GM19324 (cell line): ENCODE measurements around the gene EFCAB5.
A peak's percentile ranks its signal among the peaks of the same experiment; 100 is the strongest.
"Not testable (repeated sequence)": the region's sequence is repeated elsewhere in the genome, so short reads cannot be mapped to it uniquely, and the experiment has no call there.

ENCODE experiments used
- ATAC-seq: cut with Tn5 transposase; IDR thresholded peaks from one replicate; pipeline ENCODE4 v1.9.1; 2021; ENCODE audit warnings: mild to moderate bottlenecking, moderate library complexity; ENCODE audit not compliant: unreplicated experiment, low FRiP score

The EFCAB5 gene

DNA sequence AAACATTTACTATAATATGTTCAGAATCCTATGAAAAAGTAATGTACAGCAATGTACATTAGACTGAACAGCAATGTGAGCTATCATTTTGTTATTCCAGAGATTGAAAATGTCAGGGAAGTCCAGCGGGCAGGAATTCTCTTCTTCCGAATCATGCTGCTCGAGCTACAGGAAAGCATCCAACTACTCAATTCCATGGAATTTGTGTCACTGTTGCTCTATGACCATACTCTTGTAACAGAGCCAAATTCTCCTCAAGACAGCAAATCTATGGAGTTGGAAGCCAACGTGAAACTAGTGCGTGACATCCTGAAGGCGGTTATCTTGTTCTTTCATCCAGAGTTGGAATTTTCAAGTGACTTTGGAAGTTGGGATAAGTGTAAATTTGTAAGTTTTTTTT is 150.3 kb downstream of the EFCAB5 start:
- ATAC-seq: no peak

DNA sequence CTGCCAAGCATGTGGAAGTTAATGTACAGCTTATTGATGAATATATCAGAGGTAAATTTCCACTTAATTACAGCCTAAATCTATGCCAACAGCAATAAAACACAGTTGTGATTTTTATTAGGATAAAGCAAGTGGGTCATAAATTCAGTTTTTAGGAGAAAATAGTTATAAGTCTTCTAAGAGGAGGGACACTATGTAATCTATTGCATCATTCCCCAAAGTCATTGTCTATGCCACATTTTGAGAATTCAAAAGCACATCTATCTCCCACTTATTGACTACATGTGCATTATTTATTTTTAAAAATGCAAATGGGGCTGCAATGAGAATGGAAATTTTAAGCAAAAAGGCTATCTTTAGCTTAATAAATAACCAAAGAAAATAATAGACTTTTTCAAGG is 151.5 kb downstream of the EFCAB5 start:
- ATAC-seq: no peak

DNA sequence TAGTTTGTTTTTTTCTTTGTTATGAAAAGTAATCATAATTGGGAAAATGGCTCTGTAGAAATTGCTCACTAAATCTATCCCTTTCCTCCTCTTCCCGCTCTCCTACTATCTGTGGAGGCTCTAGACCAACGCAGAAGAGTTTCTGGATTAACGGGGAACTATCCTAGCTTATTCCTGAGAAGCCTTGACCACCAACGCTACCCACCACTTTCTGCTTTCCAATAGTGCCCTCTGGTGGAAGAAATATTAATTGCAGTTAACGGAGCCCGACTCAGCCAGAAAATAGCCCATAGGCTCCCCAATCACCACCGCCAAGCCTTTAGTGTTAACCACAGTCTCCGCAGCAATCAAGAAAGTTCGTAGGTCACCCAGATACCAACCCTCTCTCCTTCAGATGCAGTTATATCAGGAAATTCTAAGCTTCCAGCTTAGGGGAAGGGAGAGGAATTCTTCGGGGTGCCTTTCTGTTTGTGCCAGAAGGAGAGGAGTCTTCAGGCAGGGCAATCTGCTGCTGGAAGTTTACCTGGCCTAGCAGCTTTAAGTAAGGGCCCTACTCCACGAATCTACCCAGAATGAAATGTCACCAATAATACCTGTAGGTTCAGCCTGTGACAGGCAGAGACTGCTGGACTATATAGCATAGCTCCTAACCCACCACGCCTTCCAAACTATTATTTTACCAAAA is 152.2 kb downstream of the EFCAB5 start:
- no peak for ATAC-seq

DNA sequence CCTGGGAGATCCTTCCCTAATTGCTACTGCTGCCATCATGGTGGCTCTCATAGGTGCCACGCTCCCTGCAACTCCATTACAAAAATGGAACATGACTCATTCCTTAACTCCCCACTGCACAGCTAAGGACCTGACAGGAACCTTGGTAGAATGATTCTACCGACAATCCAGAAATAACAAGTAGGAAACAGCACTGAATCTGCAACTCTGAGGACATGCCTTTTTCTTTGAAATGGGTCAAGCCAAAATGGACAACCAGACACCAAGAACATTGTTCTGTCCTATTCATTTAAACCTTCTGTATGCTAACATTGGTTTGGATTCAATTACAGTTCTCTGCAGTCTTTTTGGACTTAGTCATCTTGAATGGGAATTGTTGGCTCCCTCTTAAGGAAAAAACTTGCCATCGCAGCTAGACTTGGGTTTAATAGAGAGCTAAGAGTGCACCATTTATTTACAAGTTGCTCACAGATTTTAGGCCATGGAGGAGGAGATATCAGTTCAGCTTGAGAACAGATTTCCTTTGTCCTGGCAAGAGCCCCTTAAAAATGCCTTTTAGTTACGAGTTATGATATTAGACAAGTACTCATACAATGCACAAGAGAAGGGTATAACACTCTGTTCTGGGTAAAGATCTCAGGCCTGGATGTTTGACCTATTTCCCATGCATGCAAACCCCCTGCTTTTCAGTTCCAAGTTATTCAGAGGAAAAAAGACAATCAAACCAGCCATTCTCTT is 154.2 kb downstream of the EFCAB5 start:
- ATAC-seq: no peak

DNA sequence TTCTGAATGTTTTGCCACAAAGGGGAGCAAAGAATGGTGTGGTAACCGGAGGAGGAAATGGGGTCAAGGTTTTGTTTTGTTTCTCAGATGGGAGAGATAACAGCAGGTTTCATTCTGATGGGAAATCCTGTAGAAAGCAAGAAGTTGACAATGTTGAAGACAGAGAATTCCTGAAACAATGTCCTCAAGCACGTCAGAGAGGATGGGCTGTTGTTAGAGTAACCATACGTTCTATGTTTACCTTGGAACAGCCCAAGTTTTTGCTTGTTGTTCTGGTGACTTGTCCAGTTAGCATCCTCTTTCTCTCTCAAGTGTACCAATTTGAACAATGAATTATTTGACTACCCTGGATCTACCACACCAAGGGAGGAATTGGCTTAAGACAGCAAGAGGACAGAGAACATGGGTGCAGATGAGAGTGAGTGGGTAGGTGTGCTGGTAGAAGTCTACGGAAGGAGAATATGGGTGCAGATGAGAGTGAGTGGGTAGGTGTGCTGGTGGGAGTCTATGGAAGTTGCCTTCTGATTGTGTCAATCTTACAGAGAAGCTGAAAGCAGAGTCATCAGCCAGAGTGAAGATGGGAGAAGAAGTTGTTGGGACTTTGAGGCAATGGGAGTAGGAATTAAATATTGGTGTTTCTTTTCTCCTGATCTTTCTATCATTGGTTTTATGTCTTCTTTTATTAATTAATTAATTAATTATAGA is 160.4 kb downstream of the EFCAB5 start:
- no peak for ATAC-seq

DNA sequence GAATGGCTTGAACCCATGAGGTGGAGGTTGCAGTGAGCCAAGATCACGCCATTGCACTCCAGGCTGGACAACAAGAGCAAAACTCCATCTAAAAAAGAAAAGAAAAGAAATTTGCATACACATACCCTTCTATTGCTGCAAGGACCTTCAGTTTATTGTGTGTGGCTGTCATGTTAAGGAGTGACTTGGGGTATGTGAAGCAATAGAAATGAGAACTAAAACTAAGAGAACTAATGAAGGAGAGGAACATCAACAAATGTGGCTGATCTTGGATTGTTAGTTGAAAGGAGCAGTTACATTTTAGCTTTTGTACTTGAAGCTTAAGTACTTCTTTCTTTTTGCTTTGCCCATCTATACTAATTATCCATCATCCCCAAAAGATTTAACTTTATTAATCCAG is 162.5 kb downstream of the EFCAB5 start:
- ATAC-seq: no peak

DNA sequence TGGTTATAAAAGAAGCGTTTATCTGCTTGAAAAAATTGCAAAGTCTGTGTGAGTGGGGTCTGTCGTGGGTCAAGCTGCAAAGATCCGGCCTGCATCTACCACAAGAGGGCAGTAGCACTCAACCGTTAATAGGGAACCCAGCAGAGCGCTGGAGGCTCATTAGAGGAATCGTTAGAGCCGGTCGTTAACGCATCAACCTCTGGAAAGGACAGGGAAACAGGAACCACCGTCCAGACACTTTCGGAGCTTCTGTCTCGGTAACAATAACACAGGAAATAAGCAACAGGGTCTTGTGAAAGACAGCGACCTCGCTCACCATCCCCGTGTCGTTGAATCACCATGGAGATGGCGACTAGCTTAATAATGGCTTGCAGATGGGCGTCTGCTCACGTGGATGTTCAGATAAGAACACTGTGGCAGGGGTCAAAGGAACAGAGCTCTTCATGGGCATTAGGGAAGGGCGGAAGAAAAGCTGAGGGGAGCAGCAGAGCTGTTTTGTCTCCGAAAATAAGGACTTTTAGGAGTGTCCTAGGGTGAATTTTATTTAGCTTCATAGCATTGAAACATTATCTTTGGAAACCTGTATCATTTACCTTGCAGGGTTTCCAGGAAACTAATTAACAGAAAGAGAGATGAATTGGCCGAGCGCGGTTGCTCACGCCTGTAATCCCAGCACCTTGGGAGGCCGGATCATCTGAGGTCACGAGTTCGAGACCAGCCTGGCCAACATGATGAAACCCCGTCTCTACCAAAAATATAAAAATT is 163.3 kb downstream of the EFCAB5 start:
- peak; percentile 73 for ATAC-seq

DNA sequence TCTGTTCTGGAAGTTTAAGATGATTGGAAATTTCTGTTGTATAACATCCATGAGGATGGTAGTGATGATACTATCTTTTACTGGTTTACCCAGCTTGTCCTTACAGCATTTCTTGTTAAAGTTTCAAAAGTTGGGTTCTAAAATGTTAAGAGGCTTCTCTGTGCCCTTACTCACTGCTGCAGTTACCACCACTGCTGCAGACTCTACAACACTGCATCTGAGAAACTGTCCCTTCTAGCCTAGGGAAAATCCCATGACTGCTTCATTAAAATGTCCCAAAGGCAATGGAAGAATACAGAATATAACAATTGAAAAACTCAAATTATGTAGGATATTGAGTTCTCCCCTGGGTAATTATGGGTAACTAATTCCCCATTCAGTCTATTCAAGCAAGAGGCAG is 171.4 kb downstream of the EFCAB5 start:
- ATAC-seq: no peak

DNA sequence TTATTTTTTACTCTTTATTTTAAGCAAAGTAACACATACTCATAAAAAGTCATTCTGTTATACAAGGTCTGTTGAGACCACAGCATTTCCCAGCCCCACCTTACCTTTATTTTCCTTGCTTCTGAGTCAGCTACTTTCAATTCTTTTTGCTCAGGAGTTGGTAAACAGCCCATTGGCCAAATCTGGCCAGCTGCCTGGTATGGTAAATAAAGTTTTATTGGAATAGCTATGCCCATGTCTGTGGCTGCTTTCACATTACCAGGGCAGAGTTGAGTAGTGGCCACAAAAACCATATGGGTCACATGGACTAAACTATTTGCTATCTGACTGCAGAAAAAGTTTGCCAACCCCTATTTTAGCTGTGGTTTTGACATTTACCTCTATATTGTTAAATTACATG is 171.8 kb downstream of the EFCAB5 start:
- no peak for ATAC-seq

DNA sequence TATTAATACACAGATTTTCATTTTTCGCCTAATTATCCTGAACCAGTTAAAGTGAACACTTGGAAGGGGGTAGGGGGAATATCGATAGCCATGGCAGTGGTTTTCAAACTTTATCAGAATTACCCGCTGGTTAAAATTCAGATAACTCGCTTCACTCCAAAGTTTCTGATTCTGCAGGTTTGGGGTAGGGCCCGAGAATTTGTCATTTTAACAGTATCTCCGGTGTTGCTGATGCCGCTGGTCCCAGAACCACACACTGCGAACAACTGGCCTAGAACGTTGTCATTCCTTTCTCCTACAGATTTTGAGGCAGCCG is 174.9 kb downstream of the EFCAB5 start:
- no peak for ATAC-seq

DNA sequence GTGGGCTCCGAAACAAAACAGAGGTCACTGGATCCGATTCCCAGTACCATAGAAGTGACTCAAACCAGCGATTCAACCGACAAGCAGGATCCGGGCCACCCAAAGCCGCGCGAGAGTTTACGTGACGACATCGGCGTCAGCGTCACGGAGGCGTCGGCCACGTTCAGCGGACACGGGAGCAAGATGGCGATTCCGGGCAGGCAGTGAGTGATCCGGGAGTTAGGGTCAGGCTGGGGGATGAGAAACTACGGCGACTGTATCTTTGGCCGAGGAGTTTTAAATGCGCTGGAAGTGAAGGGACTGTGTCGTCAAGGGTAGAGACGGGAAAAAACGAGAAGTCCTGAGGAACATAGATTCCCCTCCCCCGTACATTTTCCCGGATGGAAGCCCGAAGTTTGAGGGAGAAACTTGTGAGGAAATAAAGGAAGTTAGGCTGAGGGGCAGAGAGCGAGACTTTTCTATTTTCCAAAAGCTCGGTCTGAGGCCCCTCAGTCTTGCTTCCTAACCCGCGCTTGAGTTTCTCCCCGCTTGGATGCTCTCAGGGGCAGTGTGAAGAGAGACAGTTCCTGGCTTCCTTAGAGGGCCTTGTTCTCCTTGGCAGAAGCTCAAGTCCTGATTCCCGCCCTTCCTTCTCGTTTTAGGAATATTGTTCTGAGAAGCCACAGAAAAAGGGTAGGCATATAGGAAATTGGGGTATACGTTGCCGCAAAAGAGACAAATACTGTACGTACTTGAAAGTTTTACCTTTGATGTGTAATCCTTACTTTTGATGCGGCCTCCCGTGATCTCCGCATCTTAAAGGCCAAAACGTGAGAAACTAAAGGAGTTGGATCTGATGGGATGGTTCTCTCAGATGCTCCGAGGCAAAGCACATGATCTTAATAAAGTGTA is 175.5 kb downstream of the EFCAB5 start, which contains the start of gene NSRP1:
TSS of gene NSRP1 (plus strand) at position 156 of the 891 bp plus-strand sequence. CDS start at position 184, 28 bp downstream.
- ATAC-seq: peak; percentile 80

DNA sequence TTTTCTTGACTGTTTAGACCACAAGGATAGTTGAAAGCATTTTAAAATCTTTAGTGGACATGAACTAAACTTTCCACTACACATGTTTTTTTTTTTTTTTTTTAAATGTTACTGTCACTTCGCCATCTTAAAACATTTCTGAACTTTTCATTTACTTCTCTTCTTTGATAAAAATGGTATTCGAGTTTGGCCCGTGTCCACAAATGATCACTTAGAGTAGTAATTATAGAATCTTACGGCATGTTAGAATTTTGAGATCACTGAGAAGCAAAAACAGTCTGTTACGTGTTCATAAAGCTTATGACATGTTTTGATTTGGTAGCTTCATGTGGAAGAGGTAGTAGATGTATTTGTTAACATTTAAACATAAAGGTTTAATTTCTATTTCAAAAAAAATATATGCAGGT is 176.2 kb downstream of the EFCAB5 start:
- no peak for ATAC-seq

DNA sequence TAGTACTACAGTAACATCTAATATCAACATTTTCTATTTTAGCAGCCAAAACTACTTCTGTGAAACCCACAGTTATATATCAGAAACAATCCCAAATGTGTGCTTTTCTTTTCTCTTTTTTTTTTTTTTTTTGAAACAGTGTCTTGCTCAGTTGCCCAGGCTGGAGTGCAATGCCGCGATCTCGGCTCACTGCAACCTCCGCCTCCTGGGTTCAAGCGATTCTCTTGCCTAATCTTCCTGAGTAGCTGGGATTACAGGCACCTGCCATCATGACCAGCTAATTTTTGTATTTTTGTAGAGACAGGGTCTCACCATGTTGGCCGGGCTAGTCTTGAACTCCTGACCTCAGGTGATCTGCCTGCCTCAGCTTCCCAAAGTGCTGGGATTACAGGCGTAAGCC is 177.2 kb downstream of the EFCAB5 start:
- ATAC-seq: not testable (repeated sequence)

DNA sequence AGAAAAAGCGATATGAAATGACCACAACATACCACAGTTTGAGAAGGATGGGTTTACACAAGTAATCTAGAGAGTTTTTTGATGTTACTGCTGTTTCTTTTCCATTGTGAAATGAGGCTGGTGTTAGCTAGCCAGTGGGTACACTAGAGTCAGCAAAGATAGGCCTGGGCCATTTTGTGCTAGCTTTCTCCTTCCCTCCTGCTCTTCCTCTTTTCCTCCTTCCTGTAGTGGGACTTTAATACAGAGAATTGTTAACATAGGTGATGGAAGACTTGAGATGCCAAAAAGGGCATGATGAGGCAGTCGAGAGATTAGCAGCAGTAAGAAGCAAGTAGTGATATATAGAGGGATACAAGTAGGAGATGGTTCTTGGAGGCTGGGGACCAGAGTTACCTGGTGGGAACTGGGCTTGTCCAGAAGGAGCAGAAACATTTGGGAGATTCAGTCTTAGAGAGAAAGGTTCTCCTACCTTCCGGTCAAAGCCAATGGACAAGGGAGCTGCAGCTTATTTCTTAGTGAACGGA is 182.9 kb downstream of the EFCAB5 start:
- ATAC-seq: no peak

DNA sequence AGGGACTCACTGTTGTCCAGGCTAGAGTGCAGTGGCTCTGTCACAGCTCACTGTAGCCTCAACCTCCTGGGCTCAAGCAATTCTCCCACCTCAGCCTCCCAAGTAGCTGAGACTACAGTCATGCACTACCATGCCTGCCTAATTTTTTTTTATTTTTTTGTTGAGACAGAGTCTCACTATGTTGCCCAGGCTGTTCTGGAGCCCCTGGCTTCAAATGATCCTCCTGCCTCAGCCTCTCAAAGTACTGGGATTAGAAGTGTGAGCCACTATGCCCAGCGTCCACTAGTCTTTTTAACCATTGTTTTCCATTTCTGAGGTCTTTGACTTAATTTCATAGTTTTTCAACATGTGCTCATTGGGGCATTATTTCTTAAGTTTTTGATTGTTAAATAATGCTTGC is 188.7 kb downstream of the EFCAB5 start:
- no peak for ATAC-seq

DNA sequence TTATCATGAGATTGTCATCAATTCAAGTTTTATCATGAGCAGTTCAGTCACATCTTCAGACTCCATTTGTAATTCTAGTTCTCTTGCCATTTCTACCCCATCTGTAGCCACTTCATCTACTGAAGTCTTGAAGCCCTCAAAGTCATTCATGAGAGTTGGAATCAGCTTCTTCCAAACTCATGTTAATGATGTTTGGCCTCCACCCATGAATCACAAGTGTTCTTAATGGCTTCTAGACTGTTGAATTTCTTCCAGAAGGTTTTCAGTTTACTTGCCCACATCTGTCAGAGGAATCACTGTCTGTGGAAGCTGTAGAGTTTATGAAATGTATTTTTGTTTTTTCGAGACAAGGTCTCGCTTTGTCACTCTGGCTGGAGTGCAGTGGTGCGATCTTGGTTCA is 191.2 kb downstream of the EFCAB5 start:
- no peak for ATAC-seq

DNA sequence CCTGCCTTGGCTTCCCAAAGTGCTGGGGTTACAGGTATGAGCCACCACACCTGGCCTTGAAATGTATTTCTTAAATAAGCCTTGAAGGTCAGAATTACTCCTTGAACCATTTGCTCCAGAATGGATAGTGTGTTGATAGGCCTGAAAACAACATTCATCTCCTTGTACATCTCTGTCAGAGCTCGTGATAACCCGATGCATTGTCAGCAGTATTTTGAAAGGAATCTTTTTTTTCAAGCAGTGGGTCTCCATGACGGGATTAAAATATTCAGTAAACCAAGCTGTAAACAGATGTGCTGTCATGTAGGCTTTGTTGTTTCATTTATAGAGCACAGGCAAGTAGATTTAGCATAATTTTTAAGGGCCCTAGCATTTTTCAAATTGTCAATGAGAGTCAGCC is 191.8 kb downstream of the EFCAB5 start:
- ATAC-seq: no peak

DNA sequence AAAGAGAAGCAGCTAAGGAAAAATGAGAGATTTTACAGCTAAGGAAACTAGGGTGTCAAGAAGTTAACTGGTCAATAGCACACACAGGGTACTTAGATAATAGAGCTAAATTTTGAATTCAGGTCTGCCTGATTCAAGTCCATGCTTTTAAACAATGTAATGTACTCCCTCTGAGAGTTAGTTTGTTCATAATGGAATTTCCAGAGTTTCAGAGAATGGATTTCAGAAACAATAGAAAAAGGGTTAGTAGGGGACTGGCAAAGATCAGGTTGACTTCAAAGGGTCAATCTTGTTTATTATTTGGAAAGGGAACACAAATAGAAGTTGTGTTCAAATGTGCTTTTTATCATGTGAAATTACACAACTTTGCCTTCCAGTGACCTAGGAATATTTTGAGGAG is 193.1 kb downstream of the EFCAB5 start:
- ATAC-seq: no peak

DNA sequence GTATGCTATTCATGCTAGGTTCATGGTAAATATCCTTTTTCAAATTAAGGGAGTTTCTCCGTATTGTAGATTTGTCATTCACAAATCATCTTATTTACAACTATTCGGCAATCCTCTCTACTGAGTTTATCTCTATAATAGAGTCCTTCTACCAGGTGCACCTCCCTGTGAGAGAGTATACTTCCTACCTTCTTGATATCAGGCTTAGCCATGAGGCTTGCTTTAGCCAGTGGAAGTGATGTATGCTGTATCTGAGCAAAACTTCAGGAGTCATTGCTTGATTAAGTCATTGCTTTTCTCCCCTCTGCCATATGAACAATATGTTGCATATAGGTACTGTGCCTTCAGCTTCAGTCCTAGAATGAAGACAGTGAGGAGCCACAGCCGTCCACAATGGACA is 195.7 kb downstream of the EFCAB5 start:
- ATAC-seq: no peak

DNA sequence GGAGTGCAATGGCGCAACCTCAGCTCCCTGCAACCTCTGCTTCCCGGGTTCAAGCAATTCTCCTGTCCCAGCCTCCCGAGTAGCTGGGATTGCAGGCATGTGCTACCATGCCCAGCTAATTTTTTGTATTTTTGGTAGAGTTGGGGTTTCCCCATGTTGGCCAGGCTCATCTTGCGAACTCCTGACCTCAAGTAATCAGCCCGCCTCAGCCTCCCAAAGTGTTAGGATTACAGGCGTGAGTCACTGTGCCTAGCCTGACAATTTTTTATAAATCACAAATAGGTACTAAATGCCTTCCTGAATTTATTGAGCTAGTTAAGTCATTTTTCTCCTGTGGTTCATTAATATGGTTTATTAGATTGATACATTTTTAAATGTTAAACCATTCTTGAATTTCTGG is 206.4 kb downstream of the EFCAB5 start:
- not testable (repeated sequence) for ATAC-seq
